ENCODE data around the gene CES4A. TPM values are rescaled to one million over a fixed set of nuclear protein-coding genes. Genes with fewer than 3 reads are reported as not detected.
"Not testable (repeated sequence)": the region's sequence is repeated elsewhere in the genome, so short reads cannot be mapped to it uniquely, and the experiment has no call there.

The CES4A gene
- total RNA-seq, 2 donors from 2014 or later: 17.8 to 20.0 TPM

DNA sequence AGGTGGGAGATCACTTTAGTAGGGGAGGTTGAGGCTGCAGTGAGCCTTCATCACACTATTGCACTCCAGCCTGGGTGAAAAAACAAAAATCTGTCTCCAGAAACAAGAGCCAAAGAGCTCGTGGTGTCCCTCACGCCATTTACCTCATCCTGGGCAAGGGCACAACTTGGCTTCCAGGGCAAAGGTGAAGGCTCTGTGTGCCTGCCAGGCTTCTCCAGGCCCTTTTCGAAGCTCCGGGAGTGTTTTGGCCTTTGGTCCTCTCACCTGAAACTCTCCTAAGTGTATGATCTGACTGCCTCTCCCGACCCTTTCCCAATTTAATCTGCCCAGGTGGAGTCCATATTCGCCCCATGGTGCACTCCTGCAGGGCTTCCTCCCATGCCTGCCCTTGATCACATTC is 38.9 kb upstream of the CES4A start:
- peaks cover 47% of the 10 kb centered on the region for H3K27me3 Mint-ChIP-seq
- DNase-seq (no peak), ATAC-seq (no peak)
- H3K36me3 Mint-ChIP-seq (ENCODE audit: low read depth): no peaks in the 10 kb centered on the region
- H3K4me1 Mint-ChIP-seq: peaks cover 26% of the 10 kb centered on the region
- H3K27ac Mint-ChIP-seq: no peak overlapping the region
- peaks cover 4% of the 10 kb centered on the region for H3K9me3 ChIP-seq (ENCODE audit: control insufficient read depth, low read length, poor library complexity, severe bottlenecking)
- H3K4me3 Mint-ChIP-seq: peak overlapping the region; percentile 55

- no peak overlapping the region for H3K27ac Mint-ChIP-seq
- H3K4me3 Mint-ChIP-seq: no peak overlapping the region
- H3K4me1 Mint-ChIP-seq: peaks cover 26% of the 10 kb centered on the region
- H3K36me3 Mint-ChIP-seq (ENCODE audit: low read depth): no peaks in the 10 kb centered on the region
- ATAC-seq: no peak
- peaks cover 4% of the 10 kb centered on the region for H3K9me3 ChIP-seq (ENCODE audit: control insufficient read depth, low read length, poor library complexity, severe bottlenecking)
- peaks cover 47% of the 10 kb centered on the region for H3K27me3 Mint-ChIP-seq
- no peak for DNase-seq
Measured at GRCh38 chr16:66950437-66950836, 38.0 kb upstream of the CES4A start.

DNA sequence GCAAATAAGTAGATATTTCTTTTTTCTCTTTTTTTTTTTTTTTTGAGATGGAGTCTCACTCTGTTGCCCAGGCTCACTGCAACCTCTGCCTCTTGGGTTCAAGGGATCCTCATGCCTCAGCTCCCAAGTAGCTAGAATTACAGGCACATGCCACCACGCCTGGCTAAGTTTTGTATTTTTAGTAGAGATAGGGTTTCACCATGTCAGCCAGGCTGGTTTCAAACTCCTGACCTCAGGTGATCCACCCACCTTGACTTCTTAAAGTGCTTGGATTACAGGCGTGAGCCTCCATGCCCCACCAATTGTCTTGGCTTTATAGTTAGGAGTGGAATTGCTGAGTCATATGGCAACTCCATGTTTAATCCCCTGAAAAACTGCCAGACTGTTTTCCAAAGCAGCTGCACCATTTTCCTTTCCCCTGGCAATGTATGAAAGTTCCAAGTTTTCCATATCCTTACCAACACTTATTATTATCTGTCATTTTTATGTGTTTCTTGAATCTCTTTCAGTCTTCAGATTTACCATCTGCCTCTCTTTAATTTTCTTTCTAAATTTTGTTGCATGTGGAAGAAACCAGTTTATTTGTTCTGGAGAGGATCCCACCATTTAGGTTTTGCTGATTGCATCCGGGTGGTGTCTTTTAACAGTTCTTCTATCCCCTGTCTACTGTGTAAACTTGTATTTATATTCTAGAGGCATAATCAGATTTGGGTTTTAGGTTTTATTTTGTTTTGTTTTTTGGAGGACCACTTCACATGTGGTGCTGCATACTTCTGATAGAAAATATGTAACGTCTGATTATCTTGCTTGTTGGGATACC is 37.2 kb upstream of the CES4A start:
- H3K4me3 Mint-ChIP-seq: no peak overlapping the region
- ATAC-seq: no peak
- peaks cover 26% of the 10 kb centered on the region for H3K4me1 Mint-ChIP-seq
- peaks cover 4% of the 10 kb centered on the region for H3K9me3 ChIP-seq (ENCODE audit: control insufficient read depth, low read length, poor library complexity, severe bottlenecking)
- no peaks in the 10 kb centered on the region for H3K36me3 Mint-ChIP-seq (ENCODE audit: low read depth)
- no peak for DNase-seq
- H3K27ac Mint-ChIP-seq: no peak overlapping the region
- H3K27me3 Mint-ChIP-seq: peaks cover 47% of the 10 kb centered on the region

DNA sequence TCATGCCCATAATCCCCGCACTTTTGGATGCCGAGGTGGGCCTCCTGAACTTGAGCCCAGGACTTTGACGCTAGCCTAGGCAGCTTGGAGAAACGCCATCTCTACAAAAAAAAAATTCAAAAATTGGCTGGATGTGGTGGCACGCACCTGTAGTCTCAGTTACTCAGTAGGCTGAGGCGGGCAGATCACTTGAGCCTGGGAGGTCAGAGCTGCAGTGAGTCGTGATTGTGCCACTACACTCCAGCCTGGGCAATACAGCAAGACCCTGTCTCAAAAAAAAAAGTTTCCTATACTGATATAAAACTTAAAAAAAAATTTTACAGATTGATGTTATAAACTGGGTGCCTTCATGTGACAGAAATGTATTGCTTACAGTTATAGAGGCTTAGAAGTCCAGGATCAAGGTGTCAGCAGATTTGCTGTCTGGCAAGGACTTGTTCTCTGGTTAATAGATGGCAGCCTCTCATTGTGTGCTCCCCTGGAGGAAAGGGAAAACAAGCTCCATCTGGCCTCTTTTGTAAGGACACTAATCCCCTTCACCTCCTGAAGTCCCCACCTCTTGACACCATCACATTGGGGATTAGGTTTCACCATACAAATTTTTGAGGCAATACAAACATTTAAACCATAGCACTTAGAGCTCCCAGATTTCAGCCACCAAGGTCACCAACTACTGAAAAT is 35.8 kb upstream of the CES4A start:
- H3K27ac Mint-ChIP-seq: no peak overlapping the region

GRCh38 chr16:66953462-66954096 is 34.8 kb upstream of the CES4A start:
- Mint-ChIP-seq H3K27ac (no peak overlapping the region), H3K27me3 (peaks cover 41% of the 10 kb centered on the region), H3K4me1 (peaks cover 15% of the 10 kb centered on the region), H3K4me3 (no peak overlapping the region), H3K36me3 (ENCODE audit: low read depth) (no peaks in the 10 kb centered on the region)
- H3K9me3 ChIP-seq (ENCODE audit: control insufficient read depth, low read length, poor library complexity, severe bottlenecking): peaks cover 4% of the 10 kb centered on the region
- DNase-seq (no peak), ATAC-seq (no peak)

More for the DNA sequence above, 35.8 kb upstream of the CES4A start:
- H3K36me3 Mint-ChIP-seq (ENCODE audit: low read depth): no peaks in the 10 kb centered on the region
- H3K4me3 Mint-ChIP-seq: no peak overlapping the region
- peaks cover 47% of the 10 kb centered on the region for H3K27me3 Mint-ChIP-seq
- DNase-seq (no peak), ATAC-seq (no peak)
- peaks cover 19% of the 10 kb centered on the region for H3K4me1 Mint-ChIP-seq
- peaks cover 4% of the 10 kb centered on the region for H3K9me3 ChIP-seq (ENCODE audit: control insufficient read depth, low read length, poor library complexity, severe bottlenecking)

DNA sequence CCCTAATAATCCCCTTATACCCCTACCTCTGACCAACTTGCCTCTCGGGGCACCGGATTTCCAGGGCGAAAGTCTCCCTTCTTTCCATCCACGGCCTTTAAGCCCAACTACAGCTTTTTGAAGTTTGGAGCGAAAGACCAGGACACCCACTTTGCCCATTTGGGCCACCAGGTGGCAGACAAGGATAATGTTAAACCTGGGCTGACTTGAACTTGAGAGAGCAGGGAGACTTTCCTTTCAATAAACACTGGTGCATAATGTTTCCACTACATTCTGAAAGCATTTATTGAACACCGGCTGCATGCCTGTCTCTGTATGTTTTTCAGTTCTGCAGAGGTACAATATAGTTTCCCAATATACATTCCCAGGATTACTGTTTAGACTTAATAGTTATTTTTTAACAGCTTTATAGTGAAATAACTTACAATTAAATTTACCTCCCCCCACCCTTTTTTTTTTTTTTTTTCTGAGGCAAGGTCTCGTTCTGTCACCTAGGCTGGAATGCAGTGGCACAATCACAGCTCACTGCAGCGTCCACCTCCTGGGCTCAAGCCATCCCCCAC is 34.2 kb upstream of the CES4A start:
- H3K9me3 ChIP-seq (ENCODE audit: control insufficient read depth, low read length, poor library complexity, severe bottlenecking): peaks cover 4% of the 10 kb centered on the region
- peaks cover 35% of the 10 kb centered on the region for H3K27me3 Mint-ChIP-seq
- peaks cover 19% of the 10 kb centered on the region for H3K4me1 Mint-ChIP-seq
- ATAC-seq (peak; percentile 88), DNase-seq (peak; percentile 36 to 67 (median 51))
- H3K36me3 Mint-ChIP-seq (ENCODE audit: low read depth): no peaks in the 10 kb centered on the region
- H3K27ac Mint-ChIP-seq: no peak overlapping the region
- no peak overlapping the region for H3K4me3 Mint-ChIP-seq

DNA sequence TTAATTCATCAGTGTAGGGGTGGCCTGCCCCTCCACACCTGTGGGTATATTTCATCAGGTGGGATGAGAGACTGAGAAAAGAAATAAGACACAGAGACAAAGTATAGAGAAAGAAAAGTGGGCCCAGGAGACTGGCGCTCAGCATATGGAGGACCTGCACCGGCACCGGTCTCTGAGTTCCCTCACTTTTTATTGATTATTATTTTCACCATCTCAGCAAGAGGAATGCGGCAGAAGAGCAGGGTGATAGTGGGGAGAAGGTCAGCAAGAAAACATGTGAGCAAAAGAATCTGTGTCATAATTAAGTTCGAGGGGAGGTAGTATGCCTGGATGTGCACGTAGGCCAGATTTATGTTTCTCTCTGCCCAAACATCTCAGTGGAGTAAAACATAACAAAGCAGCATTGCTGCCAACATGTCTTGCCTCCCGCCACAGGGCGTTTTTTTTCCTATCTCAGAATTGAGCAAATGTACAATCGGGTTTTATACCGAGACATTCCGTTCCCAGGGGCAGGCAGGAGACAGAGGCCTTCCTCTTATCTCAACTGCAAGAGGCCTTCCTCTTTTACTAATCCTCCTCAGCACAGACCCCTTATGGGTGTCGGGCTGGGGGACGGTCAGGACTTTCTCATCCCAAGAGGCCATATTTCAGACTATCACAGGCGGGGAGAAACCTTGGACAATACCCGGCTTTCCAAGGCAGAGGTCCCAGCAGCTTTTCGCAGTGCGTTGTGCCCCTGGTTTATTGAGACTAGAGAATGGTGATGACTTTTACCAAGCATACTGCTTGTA is 32.8 kb upstream of the CES4A start:
- not testable (repeated sequence) for H3K27ac Mint-ChIP-seq; ATAC-seq; DNase-seq; H3K4me3 Mint-ChIP-seq; H3K36me3 Mint-ChIP-seq (ENCODE audit: low read depth); H3K9me3 ChIP-seq (ENCODE audit: control insufficient read depth, low read length, poor library complexity, severe bottlenecking)
- H3K4me1 Mint-ChIP-seq: peaks cover 17% of the 10 kb centered on the region
- H3K27me3 Mint-ChIP-seq: peaks cover 23% of the 10 kb centered on the region

- not testable (repeated sequence) for H3K4me3 Mint-ChIP-seq; ATAC-seq; DNase-seq; H3K9me3 ChIP-seq (ENCODE audit: control insufficient read depth, low read length, poor library complexity, severe bottlenecking); H3K36me3 Mint-ChIP-seq (ENCODE audit: low read depth); H3K27ac Mint-ChIP-seq
- Mint-ChIP-seq H3K27me3 (peaks cover 21% of the 10 kb centered on the region), H3K4me1 (peaks cover 22% of the 10 kb centered on the region)
Measured at GRCh38 chr16:66956154-66956457, 32.3 kb upstream of the CES4A start.

DNA sequence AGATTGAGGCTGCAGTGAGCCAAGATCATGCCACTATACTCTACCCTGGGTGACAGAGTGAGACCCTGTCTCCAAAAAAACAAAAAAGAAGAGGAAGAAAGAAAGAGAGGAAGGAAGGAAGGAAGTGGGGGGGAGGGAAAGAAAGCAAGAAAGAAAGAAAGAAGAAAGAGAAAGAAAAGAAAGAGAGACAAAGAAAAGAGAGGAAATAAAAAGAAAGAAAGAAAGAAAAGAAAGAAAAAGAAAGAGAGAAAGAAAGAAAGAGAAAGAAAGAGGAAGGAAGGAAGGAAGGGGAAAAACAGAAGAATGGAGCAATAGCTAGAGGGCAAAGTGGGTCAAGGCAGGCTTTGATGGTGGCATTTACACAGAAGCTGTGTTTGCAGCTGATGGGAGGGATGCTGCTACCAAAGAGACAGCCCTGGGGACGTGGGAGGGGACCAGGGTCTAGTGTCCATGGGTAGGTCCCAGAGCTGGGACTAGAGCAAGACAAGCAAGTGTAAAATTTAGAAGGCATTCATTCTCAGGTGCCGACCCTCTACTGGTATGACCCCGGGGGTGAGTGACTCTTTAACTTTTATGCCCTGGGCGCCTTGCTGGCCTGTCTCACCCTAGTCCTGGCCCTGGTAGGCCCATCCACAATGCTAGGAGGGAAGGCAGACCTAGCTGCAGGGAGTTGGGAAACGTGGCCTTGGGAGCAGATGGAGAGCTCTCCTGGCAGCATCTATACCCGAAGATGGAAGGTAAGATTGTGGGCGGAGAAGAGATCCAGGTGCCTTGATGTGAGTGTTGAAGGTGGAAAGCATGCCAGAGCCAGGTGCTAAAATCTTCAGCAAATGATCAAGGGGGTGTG is 29.3 kb upstream of the CES4A start:
- no peaks in the 10 kb centered on the region for H3K9me3 ChIP-seq (ENCODE audit: control insufficient read depth, low read length, poor library complexity, severe bottlenecking)
- Mint-ChIP-seq H3K36me3 (ENCODE audit: low read depth) (no peaks in the 10 kb centered on the region), H3K27me3 (peaks cover under 1% of the 10 kb centered on the region), H3K4me1 (peaks cover 23% of the 10 kb centered on the region), H3K27ac (peak overlapping the region; percentile 72), H3K4me3 (no peak overlapping the region)
- ATAC-seq: no peak
- no peak for DNase-seq

DNA sequence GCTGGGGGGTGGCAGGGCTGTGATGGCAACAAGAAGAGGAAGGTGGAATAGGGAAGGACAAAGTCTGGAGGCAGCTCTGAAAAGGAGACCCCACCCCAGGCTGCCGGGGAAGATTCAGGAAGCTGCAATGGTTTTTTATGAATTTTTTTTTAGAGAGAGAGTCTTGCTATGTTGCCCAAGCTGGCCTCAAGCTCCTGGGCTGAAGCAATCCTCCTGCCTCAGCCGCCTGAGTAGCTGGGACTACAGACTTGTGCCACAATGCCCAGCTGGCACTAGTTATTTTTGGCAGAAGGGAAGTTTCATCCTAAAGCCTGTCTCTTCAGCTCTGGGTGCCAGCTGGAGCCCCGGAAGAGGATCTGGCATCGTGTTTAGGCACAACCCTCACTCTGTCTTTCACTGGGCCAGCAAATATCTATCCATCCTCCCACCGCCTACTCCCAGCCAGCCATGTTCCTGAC is 28.7 kb upstream of the CES4A start:
- Mint-ChIP-seq H3K27ac (peak overlapping the region; percentile 72), H3K36me3 (ENCODE audit: low read depth) (no peaks in the 10 kb centered on the region), H3K4me1 (peaks cover 23% of the 10 kb centered on the region), H3K27me3 (peaks cover 2% of the 10 kb centered on the region), H3K4me3 (peak overlapping the region; percentile 49)
- DNase-seq: no peak
- no peak for ATAC-seq
- H3K9me3 ChIP-seq (ENCODE audit: control insufficient read depth, low read length, poor library complexity, severe bottlenecking): no peaks in the 10 kb centered on the region

DNA sequence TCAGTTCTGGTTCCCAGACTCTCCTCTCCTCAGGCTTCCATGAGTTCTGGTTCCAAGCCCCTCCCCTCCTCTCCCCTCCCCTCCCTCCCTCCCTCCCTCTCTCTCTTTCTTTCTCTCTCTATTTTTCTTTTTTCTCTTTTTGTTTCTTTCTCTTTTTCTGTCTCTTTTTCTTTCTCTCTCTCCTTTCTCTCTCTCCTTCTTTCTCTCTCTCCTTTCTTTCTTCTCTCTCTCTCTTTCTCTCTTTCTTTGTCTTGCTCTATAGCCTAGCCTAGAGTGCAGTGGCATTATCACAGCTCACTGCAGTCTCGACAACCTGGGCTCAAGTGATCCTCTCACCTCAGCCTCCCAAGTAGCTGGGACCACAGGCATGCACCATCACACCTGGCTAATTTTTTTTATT is 28.1 kb upstream of the CES4A start:
- Mint-ChIP-seq H3K4me1 (peaks cover 23% of the 10 kb centered on the region), H3K27me3 (peaks cover 8% of the 10 kb centered on the region), H3K4me3 (peak overlapping the region; percentile 49), H3K27ac (no peak overlapping the region), H3K36me3 (ENCODE audit: low read depth) (no peaks in the 10 kb centered on the region)
- DNase-seq (no peak), ATAC-seq (no peak)
- no peaks in the 10 kb centered on the region for H3K9me3 ChIP-seq (ENCODE audit: control insufficient read depth, low read length, poor library complexity, severe bottlenecking)
